Stomach (tissue), 9 donors: ENCODE measurements around the gene RAB20. TPM values are rescaled to one million over a fixed set of nuclear protein-coding genes. Genes with fewer than 3 reads are reported as not detected.
A peak's percentile ranks its signal among the peaks of the same experiment; 100 is the strongest.

Source experiments
- DNase-seq, 2 donors: peaks; one replicate each; pipeline versions ENCODE4 v3.0.0 to v3.0.0-alpha.2; 2013 to 2019
- H3K27ac ChIP-seq, 5 donors: fragments of 200-600 bp in 4 of 5; sonication (generic) in 4 of 5; one replicate each; pipeline ENCODE4 v1.5.1; 2013 to 2019; ENCODE audit warnings: mild to moderate bottlenecking in 1 of 5, moderate library complexity in 1 of 5
- H3K27me3 ChIP-seq, 3 donors: fragments of 200-600 bp; sonication (generic); one replicate each; pipeline ENCODE4 v1.5.1; 2017 to 2019; ENCODE audit warnings: mixed run types in 1 of 3
- H3K36me3 ChIP-seq, 4 donors: fragments of 200-600 bp; sonication (generic); 1 replicate in 3 of 4; 2 replicates in 1 of 4; pipeline ENCODE4 v1.5.1; 2016 to 2019
- H3K4me1 ChIP-seq, 4 donors: fragments of 200-600 bp; sonication (generic); one replicate each; pipeline ENCODE4 v1.5.1; 2016 to 2019
- H3K4me3 ChIP-seq, 4 donors: fragments of 200-600 bp; sonication (generic) in 3 of 4; one replicate each; pipeline ENCODE4 v1.5.1; 2016 to 2019; ENCODE audit warnings: mild to moderate bottlenecking in 1 of 4
- H3K9me3 ChIP-seq, 4 donors: fragments of 200-600 bp; sonication (generic); one replicate each; pipeline ENCODE4 v1.5.1; 2016 to 2019
- EP300 ChIP-seq: sonication (generic); formaldehyde crosslinking; IDR thresholded peaks from one replicate; pipeline ENCODE4 v1.6.1; 2017; ENCODE audit warnings: antibody characterized with exemption
- POLR2A ChIP-seq, 4 donors: fragments of 450-650 bp; IDR thresholded peaks; one replicate each; pipeline ENCODE4 v1.6.1; 2016; ENCODE audit warnings: antibody characterized with exemption in 4 of 4, control low read depth in 2 of 4, mild to moderate bottlenecking in 1 of 4, moderate library complexity in 1 of 4
- POLR2AphosphoS5 ChIP-seq, 3 donors: sonication (generic); formaldehyde crosslinking; IDR thresholded peaks; one replicate each; pipeline ENCODE4 v1.6.1; 2016; ENCODE audit warnings: antibody characterized with exemption in 3 of 3
- WGBS, 5 donors: extraction: QIAGEN DNeasy Blood & Tissue Kit in 3 of 5; methylation state at CpG; one replicate each; pipeline versions ENCODE4 v1.1.5 to v1.1.7; 2013 to 2018; 5-methylcytosine and 5-hydroxymethylcytosine counted together
- intact Hi-C: fragments of 100-400 bp; cut with DNase I; formaldehyde crosslinking; loops from one replicate; pipeline ENCODE4 v1.15.1; 2023; ENCODE audit warnings: low total_unique reads
- polyA plus RNA-seq, 3 donors: library from polyadenylated mRNA; stranded (reverse); fragments of 200-250 nt; gene quantifications; one replicate each; pipeline ENCODE4 v1.2.3, GENCODE V29; 2013
- total RNA-seq, 5 donors: library from RNA; depleted of rRNA; stranded (reverse); fragments of >200 nt; gene quantifications; one replicate each; pipeline versions ENCODE4 v1.1.0 to v1.2.3, GENCODE V29; 2014 to 2016
- TF ChIP-seq, protein P1 (sequence below), 7 experiments: fragments of 450-650 bp in 4 of 7; fragments of 200-600 bp in 3 of 7; sonication (generic) in 3 of 7; IDR thresholded peaks; one replicate each; pipeline ENCODE4 v1.5.1; 2016 to 2019; ENCODE audit warnings: antibody characterized with exemption in 7 of 7, control low read depth in 2 of 7, mild to moderate bottlenecking in 1 of 7
- donor health status: healthy with polysubstance abuse.
- donor health status: Bipolar disorder and iron deficiency.
- donor health status: healthy.

The RAB20 gene
- total and polyA plus RNA-seq, 8 donors: 11.7 to 44.6 (median 29.5) TPM

DNA sequence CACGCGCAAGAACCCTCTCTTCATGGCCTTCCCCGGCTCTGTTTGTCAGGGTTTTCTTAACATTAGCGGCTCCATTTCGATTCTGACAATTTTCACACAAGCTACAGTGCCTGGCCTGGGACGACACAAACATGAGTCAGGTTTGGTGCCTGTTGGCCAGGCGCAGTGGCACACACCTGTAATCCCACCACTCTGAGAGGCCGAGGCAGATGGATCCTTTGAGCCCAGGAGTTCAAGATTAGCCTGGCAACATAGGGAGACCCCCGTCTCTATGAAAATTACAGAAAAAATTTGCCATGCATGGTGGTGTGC lies 1.9 kb upstream of the RAB20 start:
- TF ChIP-seq POLR2AphosphoS5 (IDR thresholded peaks at IDR 0.05) (no peak), POLR2A (IDR thresholded peaks at IDR 0.05) (no peak), EP300 (no peak)
- TF ChIP-seq, protein P1, sequence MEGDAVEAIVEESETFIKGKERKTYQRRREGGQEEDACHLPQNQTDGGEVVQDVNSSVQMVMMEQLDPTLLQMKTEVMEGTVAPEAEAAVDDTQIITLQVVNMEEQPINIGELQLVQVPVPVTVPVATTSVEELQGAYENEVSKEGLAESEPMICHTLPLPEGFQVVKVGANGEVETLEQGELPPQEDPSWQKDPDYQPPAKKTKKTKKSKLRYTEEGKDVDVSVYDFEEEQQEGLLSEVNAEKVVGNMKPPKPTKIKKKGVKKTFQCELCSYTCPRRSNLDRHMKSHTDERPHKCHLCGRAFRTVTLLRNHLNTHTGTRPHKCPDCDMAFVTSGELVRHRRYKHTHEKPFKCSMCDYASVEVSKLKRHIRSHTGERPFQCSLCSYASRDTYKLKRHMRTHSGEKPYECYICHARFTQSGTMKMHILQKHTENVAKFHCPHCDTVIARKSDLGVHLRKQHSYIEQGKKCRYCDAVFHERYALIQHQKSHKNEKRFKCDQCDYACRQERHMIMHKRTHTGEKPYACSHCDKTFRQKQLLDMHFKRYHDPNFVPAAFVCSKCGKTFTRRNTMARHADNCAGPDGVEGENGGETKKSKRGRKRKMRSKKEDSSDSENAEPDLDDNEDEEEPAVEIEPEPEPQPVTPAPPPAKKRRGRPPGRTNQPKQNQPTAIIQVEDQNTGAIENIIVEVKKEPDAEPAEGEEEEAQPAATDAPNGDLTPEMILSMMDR (IDR thresholded peaks at IDR 0.05): no peak
- Histone ChIP-seq H3K4me3 (peak overlapping the region in 3 of 4 donors; percentile 72 to 89 (median 75)), H3K4me1 (peaks cover 13 to 57% (median 51%) of the 10 kb centered on the region in 4 donors), H3K9me3 (no peaks in the 10 kb centered on the region), H3K27ac (peak overlapping the region; percentile 31 to 98 (median 95)), H3K36me3 (no peaks in the 10 kb centered on the region), H3K27me3 (no peaks in the 10 kb centered on the region)
- intact Hi-C loops: no loop called here
- WGBS, 5 donors: 48 to 79% (median 65%) methylated on average over 9 of the region's 9 CpGs
- no peak for DNase-seq

- Histone ChIP-seq H3K36me3 (peaks cover 0 to under 1% (median 0%) of the 10 kb centered on the region in 4 donors), H3K27me3 (no peaks in the 10 kb centered on the region), H3K4me3 (peak overlapping the region; percentile 65 to 89 (median 74)), H3K9me3 (no peaks in the 10 kb centered on the region), H3K27ac (peak overlapping the region; percentile 86 to 98 (median 95)), H3K4me1 (peaks cover 13 to 61% (median 55%) of the 10 kb centered on the region in 4 donors)
- 31 to 78% (median 45%) methylated on average over 17 of the region's 17 CpGs for WGBS, 5 donors
- TF ChIP-seq POLR2AphosphoS5 (IDR thresholded peaks at IDR 0.05): peak in 1 of 3 donors; percentile 15
- TF ChIP-seq EP300: no peak
- DNase-seq: no peak
- intact Hi-C loops: no loop called here
Observed at GRCh38 chr13:110562696-110563462, 1.4 kb upstream of the RAB20 start.

GRCh38 chr13:110562036-110562597 lies 595 bp upstream of the RAB20 start:
- intact Hi-C loops: no loop called here
- 4 to 8% (median 6%) methylated on average over 24 of the region's 24 CpGs for WGBS, 5 donors
- peak overlapping the region; percentile 65 to 89 (median 74) for H3K4me3 ChIP-seq
- peaks cover 17 to 68% (median 62%) of the 10 kb centered on the region in 4 donors for H3K4me1 ChIP-seq
- H3K9me3 ChIP-seq: no peaks in the 10 kb centered on the region
- no peaks in the 10 kb centered on the region for H3K27me3 ChIP-seq
- TF ChIP-seq POLR2A (IDR thresholded peaks at IDR 0.05): no peak
- TF ChIP-seq, protein P1 (IDR thresholded peaks at IDR 0.05): no peak
- TF ChIP-seq POLR2AphosphoS5 (IDR thresholded peaks at IDR 0.05): no peak
- no peak for TF ChIP-seq EP300
- peaks cover 0 to 7% (median under 1%) of the 10 kb centered on the region in 4 donors for H3K36me3 ChIP-seq
- H3K27ac ChIP-seq: peak overlapping the region; percentile 86 to 98 (median 95)
- DNase-seq: peak in 1 of 2 donors; percentile 33

DNA sequence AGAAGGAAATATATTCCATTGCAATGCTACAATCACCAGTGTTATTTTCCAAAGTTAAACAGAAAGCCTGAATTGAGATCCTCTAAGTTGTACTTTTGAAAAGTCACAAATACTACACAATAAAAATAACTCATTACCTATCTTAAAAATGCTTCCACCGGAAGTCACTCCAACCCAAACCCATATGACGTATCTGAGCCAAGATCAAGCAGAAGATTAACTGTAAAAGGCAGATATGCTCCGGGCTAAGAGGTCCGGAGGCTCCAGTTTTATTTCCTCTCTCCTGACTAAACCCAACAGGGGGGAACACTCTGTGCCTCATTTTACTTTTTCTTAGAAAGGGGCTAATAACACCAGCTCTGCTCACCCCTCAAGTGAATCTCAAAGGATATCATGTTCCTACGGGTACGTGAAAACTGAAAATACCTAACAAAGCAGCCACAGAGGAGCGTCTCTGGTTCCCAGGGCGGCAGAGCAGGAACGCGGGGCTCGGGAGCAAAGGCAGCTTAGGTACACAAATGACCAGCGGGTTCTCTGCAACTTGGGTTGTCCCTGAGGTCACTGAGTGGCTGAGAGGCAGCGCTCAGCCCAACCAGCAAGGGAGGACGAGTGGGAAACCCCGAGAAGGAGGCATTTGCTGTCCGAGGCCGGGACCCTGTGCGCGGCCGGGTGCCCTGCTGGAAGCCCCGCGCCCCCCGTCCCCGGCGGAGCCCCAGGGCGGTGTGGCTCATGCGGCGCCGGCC lies 750 bp downstream of the RAB20 start:
- 1 to 2% (median 1%) methylated on average over 22 to 29 of the region's 29 CpGs for WGBS, 5 donors
- no peaks in the 10 kb centered on the region for H3K27me3 ChIP-seq
- peaks cover 24 to 82% (median 74%) of the 10 kb centered on the region in 4 donors for H3K4me1 ChIP-seq
- DNase-seq: peak; percentile 57 to 72
- no peaks in the 10 kb centered on the region for H3K9me3 ChIP-seq
- peak overlapping the region; percentile 65 to 89 (median 74) for H3K4me3 ChIP-seq
- intact Hi-C loops: no loop called here
- TF ChIP-seq EP300 (no peak), POLR2AphosphoS5 (IDR thresholded peaks at IDR 0.05) (peak; percentile 29 to 63 (median 59))
- H3K36me3 ChIP-seq: peaks cover 0 to 11% (median 3%) of the 10 kb centered on the region in 4 donors
- H3K27ac ChIP-seq: peak overlapping the region; percentile 86 to 98 (median 96)

DNA sequence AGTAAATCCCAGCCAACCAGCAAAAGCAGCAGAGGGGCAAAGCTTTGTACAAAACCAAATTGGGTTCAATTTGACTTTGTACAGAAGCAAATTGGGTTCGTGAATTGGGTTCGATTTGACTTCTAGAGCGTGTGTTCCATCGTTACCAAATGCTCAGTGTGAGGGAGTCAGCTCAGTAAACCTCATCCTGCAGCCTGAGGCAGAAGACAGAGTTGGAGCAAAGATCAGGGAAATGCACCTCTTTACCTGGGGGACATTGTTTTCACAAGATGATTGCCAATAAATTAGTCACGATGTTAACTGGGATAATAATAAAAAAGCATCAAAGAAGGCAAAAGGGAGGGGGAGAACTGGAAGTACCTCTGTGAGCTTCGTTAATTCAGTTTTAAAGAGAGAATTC lies 1.5 kb downstream of the RAB20 start:
- intact Hi-C loops: no loop called here
- WGBS, 5 donors: 13 to 36% (median 31%) methylated on average over 6 of the region's 6 CpGs
- Histone ChIP-seq H3K4me1 (peaks cover 27 to 82% (median 77%) of the 10 kb centered on the region in 4 donors), H3K4me3 (peak overlapping the region; percentile 65 to 89 (median 74)), H3K27ac (peak overlapping the region; percentile 81 to 98 (median 95)), H3K27me3 (no peaks in the 10 kb centered on the region), H3K36me3 (peaks cover 0 to 12% (median 5%) of the 10 kb centered on the region in 4 donors), H3K9me3 (no peaks in the 10 kb centered on the region)
- no peak for DNase-seq
- TF ChIP-seq, protein P1 (IDR thresholded peaks at IDR 0.05): no peak
- TF ChIP-seq POLR2A (IDR thresholded peaks at IDR 0.05) (no peak), POLR2AphosphoS5 (IDR thresholded peaks at IDR 0.05) (no peak), EP300 (no peak)
